H1 (cell line): ENCODE results near the gene NQO2. TPM values are rescaled to one million over a fixed set of nuclear protein-coding genes. Genes with fewer than 3 reads are reported as not detected.

Experiments
- SRF ChIP-seq: IDR thresholded peaks from 2 replicates; pipeline ENCODE4 v1.6.1; 2011; ENCODE audit warnings: mild to moderate bottlenecking, low read depth, low read length, moderate library complexity
- polyA plus RNA-seq, 7 experiments: library from polyadenylated mRNA; depleted of rRNA in 3 of 7; stranded (reverse) in 5 of 7; unstranded in 2 of 7; fragments of >200 nt in 5 of 7; fragments of 200-250 nt in 2 of 7; gene quantifications; 1 replicate in 5 of 7; 2 replicates in 1 of 7; 4 replicates in 1 of 7; pipeline versions ENCODE4 v1.2.1 to v1.2.3, GENCODE V29; 2011 to 2013; ENCODE audit warnings: missing spikeins in 2 of 7, mixed read lengths in 2 of 7
- small RNA-seq: library from polyadenylated mRNA; stranded (forward); fragments of <200 nt; extraction: miRNeasy Mini kit (QIAGEN cat#:217004); gene quantifications from one replicate; pipeline ENCODE3, GENCODE V24; 2013; ENCODE audit not compliant: insufficient read depth
- total RNA-seq: library from RNA; stranded (reverse); fragmentation: NEBNext Ultra II Directional; extraction: Animal tissue kit (Norgen Biotek cat#: 25700); gene quantifications from 2 replicates; pipeline ENCODE4 v1.2.1, GENCODE V29; 2021

The NQO2 gene
- total and polyA plus RNA-seq, 2 of the 8 experiments (the other 6 are each of a cell fraction or from before 2014, with no cell fraction given): 135 to 168 TPM

GRCh38 chr6:3068329-3069214, 68.9 kb downstream of the NQO2 start, which contains the start of gene RIPK1 (continued):
- no peak for TF ChIP-seq SRF

Small RNA genes within 50 kb of the gene (small RNA-seq; reads per million reads assigned to genes)
- gene AL133351.4: not detected

Other genes starting within 250 kb of the NQO2 start
- 0.13 and 0.17 TPM in 2 replicates for gene MYLK4, start 249.0 kb upstream of the NQO2 start, total RNA-seq
- gene MYLK4, start 249.0 kb upstream of the NQO2 start, polyA plus RNA-seq (2011; rRNA removed): 0.11 TPM in 2 replicates
- gene WRNIP1, start 234.5 kb upstream of the NQO2 start, total RNA-seq: 39.2 TPM in 2 replicates
- gene WRNIP1, start 234.5 kb upstream of the NQO2 start, polyA plus RNA-seq (2011; rRNA removed): 38.2 and 42.2 TPM in 2 replicates
- gene SERPINB1, start 158.0 kb upstream of the NQO2 start, total RNA-seq: 17.3 and 20.0 TPM in 2 replicates
- 6.1 and 8.1 TPM in 2 replicates for gene SERPINB1, start 158.0 kb upstream of the NQO2 start, polyA plus RNA-seq (2011; rRNA removed)
- 63.5 and 66.8 TPM in 2 replicates for gene SERPINB9, start 96.6 kb upstream of the NQO2 start, total RNA-seq
- 53.5 and 93.8 TPM in 2 replicates for gene SERPINB9, start 96.6 kb upstream of the NQO2 start, polyA plus RNA-seq (2011; rRNA removed)
- gene SERPINB6, start 28.3 kb upstream of the NQO2 start, total RNA-seq: 29.4 and 31.2 TPM in 2 replicates
- 27.2 and 29.5 TPM in 2 replicates for gene SERPINB6, start 28.3 kb upstream of the NQO2 start, polyA plus RNA-seq (2011; rRNA removed)
- 20.7 and 22.9 TPM in 2 replicates for gene RIPK1, start 68.6 kb downstream of the NQO2 start, total RNA-seq
- gene RIPK1, start 68.6 kb downstream of the NQO2 start, polyA plus RNA-seq (2011; rRNA removed): 5.5 and 5.9 TPM in 2 replicates
- 36.4 and 36.6 TPM in 2 replicates for gene BPHL, start 118.8 kb downstream of the NQO2 start, total RNA-seq
- 21.8 and 24.4 TPM in 2 replicates for gene BPHL, start 118.8 kb downstream of the NQO2 start, polyA plus RNA-seq (2011; rRNA removed)
- gene TUBB2A, start 157.7 kb downstream of the NQO2 start, total RNA-seq: 330 and 349 TPM in 2 replicates
- 315 and 408 TPM in 2 replicates for gene TUBB2A, start 157.7 kb downstream of the NQO2 start, polyA plus RNA-seq (2011; rRNA removed)
- 599 and 612 TPM in 2 replicates for gene TUBB2B, start 227.8 kb downstream of the NQO2 start, total RNA-seq
- 722 and 951 TPM in 2 replicates for gene TUBB2B, start 227.8 kb downstream of the NQO2 start, polyA plus RNA-seq (2011; rRNA removed)